HG02642 (cell line): ENCODE data around the gene DYRK3.

ENCODE experiments used
- ATAC-seq: cut with Tn5 transposase; IDR thresholded peaks from one replicate; pipeline ENCODE4 v1.9.1; 2021; ENCODE audit warnings: mild to moderate bottlenecking; ENCODE audit not compliant: unreplicated experiment, poor library complexity

Gene DYRK3

GRCh38 chr1:206658981-206659273 lies 23.6 kb downstream of the DYRK3 start:
- no peak for ATAC-seq

- ATAC-seq: no peak
Measured at GRCh38 chr1:206660136-206660535, 24.8 kb downstream of the DYRK3 start.

- ATAC-seq: no peak
Measured at GRCh38 chr1:206661161-206661820, 26.0 kb downstream of the DYRK3 start.

DNA sequence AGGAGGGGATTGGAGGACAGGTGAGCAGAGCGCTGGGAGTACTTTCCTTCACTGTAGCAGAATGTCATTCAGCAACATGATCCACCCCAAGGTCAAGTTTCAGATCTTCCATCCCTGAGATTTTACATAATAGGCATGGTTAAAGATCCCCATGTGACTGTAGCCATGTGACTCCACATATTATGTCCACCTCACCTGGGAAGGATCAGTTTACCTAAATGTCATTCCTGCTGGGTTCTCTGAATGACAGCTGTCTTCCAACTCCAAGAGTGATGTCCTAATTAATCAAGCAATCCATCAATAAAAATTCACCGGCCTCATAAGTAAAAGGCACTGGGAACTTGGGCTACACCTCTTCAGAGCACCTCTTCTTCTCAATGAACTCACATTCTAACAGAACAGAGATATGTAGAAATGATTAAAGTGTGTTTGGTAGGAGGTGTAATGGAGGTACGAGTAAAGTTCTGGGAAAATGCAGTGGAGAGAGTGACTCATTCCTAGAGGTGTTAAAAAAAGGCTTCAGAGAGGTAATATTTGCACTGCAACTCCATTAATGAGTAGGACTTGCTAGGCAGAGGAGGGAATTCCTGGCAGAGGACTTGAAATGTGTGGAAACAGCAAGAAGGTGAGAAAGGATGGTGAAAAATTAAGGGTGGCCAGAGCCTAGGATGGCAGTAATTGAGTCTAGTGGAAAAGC lies 27.2 kb downstream of the DYRK3 start:
- no peak for ATAC-seq

GRCh38 chr1:206663362-206663761 lies 28.0 kb downstream of the DYRK3 start:
- no peak for ATAC-seq

- peak; percentile 54 for ATAC-seq
Measured at GRCh38 chr1:206663832-206664652, 28.7 kb downstream of the DYRK3 start.

- no peak for ATAC-seq
Measured at GRCh38 chr1:206664740-206665139, 29.4 kb downstream of the DYRK3 start.

- ATAC-seq: no peak
Measured at GRCh38 chr1:206666031-206666561, 30.8 kb downstream of the DYRK3 start.

- no peak for ATAC-seq
Measured at GRCh38 chr1:206666954-206667665, 31.8 kb downstream of the DYRK3 start.

DNA sequence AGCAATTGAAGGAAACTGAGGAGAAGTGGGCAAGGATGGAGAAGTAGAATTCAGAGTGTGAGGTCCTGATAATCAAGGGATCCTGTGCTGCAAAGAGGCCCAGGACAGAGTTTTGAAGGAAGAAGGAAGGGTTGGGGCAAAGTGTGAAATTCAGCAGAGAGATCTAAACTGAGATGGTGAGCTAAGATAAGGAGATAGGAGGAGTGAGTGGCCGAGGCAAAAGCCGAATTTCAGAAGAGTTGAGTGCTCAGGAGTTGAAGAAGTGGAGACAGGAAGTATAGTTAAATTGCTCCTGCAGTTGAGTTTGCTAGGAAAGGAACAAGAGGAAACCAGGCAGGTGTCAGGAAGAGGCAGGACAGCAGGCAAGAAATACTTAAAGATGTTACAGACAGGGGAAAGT lies 33.0 kb downstream of the DYRK3 start:
- no peak for ATAC-seq

DNA sequence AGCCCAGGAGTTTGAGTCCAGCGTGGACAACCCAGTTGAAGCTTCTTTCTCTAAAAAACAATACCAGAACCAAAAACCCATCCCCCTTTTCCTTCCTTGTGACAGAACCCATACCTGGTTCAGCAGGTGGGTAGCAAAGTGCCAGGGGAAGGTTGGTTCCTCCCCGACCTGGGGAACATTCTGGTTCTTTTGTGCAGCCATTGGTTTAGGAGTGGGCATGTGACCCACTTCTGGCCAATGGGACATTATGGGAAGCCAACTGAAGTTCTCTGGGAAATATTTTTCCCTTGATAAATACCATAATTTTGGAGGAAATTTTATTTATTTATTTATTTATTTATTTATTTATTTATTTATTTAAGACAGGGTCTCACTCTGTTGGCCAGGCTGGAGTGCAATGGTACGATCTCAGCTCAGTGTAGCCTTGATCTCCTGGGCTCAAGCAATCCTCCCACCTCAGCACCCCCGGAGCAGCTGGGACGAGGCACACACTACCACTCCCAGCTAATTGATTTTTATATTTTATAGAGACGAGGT lies 33.6 kb downstream of the DYRK3 start:
- ATAC-seq: no peak

DNA sequence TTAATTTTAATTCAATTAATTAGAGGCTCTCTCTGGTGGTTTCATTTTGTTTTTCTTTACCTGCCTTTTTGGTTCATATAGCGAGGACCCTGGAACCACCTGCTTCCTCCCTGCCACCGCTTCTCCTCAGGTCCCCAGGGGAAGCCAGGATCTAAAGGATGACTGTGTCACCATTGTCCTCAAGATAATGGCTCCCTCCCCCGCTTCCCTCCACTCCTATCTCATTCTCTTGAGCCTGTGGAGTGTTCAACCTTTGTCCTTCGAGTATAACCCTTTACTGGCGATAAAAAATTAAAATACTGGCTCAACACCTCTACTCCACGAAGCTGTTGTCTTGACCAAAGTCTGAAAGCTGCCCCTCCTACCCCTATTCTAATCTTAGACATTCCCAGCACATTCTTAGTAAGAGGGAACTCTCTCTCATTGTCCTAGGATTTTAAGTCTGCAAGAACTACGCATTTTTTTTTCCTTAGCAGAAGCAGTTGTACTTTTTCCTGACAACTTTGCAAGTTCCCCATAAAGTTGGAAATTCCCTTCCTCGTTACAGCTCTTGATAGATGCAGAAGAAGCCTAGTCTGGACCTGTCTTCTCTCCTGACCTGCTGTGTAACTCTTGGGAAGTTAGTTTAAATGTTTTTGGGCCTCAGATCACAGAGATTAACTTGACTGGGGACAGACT lies 36.8 kb downstream of the DYRK3 start:
- ATAC-seq: no peak

DNA sequence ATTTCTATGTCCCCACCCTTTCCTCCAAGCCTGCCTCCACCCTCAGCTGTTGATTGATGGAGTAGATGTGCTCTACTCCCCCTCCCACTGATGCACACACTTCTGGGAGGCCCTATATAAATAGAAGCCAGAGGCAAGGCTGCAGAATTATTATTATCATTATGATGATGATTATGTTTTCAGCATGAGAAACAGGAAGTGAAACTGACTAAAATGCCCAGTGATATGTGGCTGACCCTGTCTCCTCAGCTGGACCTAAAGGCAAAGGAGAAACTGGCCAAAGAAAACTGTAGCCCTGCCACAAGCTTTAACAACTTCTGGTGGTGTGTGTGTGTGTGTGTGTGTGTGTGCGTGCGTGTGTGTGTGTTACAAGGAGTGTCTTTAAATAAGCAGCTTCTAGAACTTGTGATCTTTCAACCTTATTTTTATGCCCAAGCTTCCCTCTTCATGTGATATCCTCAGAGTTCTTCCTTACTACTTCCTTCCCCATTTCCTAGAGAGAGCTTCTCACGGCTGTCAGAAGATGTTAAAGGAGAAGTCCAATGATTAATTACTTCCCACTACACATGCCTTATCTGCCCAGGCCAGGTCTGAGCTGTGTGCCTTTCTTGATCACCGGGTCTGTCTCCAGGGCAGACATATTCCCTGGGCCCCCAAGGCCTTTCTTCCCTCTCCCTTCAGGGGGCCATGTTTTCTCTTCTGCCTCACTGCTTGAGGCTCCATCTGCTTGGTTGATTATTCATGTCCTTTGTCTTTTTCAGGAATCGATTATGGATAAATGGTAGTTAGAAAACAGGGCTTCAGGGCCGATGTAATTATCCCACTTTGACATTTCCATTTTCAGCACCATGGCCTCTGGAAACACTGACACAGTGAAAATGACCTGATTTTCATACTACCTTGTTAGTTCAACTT lies 37.8 kb downstream of the DYRK3 start:
- no peak for ATAC-seq

DNA sequence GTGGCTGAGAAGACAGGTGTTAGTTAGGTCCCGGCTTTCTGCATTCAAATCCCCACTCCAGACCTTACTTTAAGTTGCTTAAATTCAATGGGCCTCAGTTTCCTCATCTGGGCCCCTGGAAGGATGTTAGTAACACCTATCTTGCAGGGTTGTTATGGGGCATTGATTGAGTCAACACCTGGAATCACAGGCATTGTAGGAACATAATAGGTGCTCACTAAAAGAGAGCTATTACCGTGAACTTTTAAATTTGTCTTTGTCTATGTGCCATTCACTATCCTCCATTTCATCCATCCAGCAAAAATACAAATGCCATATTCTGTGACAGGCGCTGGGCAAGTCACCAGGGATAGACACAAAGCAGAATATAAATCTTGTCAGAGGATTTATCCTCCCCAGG lies 38.9 kb downstream of the DYRK3 start:
- no peak for ATAC-seq

- ATAC-seq: no peak
Measured at GRCh38 chr1:206674745-206675175, 39.4 kb downstream of the DYRK3 start.

- no peak for ATAC-seq
Measured at GRCh38 chr1:206676499-206676898, 41.2 kb downstream of the DYRK3 start.

DNA sequence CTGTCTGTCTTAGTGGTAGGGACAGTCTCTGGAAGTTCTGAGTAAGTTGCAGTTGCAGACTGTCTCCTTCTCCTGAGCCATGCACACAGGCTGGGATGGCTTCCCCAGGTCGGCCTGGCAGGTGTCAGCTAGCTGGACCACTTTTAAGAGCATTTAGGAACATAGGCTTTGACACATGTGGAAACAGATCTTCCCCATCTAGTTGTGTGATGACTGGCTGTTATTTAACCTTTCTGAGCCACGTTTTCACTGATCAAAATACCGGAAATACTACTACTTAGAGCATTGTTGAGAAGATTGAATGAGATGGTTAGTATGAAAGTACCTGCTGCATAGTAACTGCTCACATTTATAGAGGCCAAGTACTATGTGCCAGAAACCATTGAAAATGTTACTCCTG lies 43.2 kb downstream of the DYRK3 start:
- no peak for ATAC-seq

DNA sequence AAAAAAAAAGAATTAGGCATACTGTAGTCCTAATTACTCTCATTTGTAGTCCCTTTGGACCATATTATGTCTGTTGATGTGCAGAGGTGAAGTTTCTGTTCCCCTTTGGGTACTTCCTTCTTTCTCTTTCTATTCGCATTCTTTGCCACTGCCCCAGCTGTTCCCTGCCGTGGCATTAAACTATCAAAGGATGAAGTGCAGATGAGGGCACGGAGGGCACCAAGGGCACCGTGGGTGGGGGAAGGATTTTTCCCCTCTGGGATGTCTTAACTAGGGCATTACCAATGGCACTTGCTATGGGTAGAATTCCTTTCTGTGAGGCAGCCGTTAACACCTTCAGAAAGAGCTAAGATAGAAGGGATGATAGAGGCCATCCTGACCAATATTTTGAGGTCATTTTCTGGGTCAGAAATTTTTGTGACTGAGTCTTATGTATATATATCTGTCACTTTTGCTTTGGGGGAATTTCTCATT lies 44.4 kb downstream of the DYRK3 start:
- ATAC-seq: peak; percentile 79

GRCh38 chr1:206680279-206680678 lies 44.9 kb downstream of the DYRK3 start:
- no peak for ATAC-seq
